ENCODE data around the gene KLHL21.

GRCh38 chr1:6627841-6628545 is 25.3 kb upstream of the KLHL21 start:
- TF ChIP-seq CTCF (IDR thresholded peaks at IDR 0.05) (no peak), POLR2A (IDR thresholded peaks at IDR 0.05) (no peak)

Measured in upper lobe of left lung (tissue), 4 donors.